ENCODE measurements around the gene NACC2.

NACC2 gene

GRCh38 chr9:136055715-136056545, 39.2 kb downstream of the NACC2 start:
- no peak for DNase-seq (ENCODE audit: low read depth)

GRCh38 chr9:136054798-136055714, 40.0 kb downstream of the NACC2 start:
- DNase-seq (ENCODE audit: low read depth) = no peak

DNA sequence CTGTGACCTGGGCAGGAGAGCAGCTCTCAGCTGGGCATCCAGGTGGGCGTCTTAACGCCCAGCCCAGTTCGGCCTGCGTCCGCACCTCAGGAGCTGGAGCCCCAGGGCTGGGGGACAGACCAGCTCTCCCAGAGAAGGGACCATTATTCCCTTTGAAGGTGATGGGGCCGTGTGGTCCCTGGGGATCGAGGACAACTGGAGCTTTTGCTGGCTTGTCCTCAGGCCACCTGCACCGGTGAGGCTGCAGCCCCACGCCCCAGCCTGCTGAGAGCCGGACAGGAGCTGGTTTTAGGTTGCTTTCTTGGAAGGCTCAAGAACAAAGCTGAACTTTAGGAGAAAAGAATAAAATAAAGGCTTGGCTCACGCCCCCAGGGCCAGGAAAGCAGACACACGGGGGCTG, 40.9 kb downstream of the NACC2 start:
- DNase-seq (ENCODE audit: low read depth) = no peak

- no peak for DNase-seq (ENCODE audit: low read depth)
Measured at GRCh38 chr9:136053757-136054142, 41.3 kb downstream of the NACC2 start.

- no peak for DNase-seq (ENCODE audit: low read depth)
Measured at GRCh38 chr9:136052991-136053756, 41.9 kb downstream of the NACC2 start.

GRCh38 chr9:136052472-136052880, 42.6 kb downstream of the NACC2 start:
- no peak for DNase-seq (ENCODE audit: low read depth)

- DNase-seq (ENCODE audit: low read depth) = no peak
Measured at GRCh38 chr9:136051837-136052471, 43.1 kb downstream of the NACC2 start.

DNA sequence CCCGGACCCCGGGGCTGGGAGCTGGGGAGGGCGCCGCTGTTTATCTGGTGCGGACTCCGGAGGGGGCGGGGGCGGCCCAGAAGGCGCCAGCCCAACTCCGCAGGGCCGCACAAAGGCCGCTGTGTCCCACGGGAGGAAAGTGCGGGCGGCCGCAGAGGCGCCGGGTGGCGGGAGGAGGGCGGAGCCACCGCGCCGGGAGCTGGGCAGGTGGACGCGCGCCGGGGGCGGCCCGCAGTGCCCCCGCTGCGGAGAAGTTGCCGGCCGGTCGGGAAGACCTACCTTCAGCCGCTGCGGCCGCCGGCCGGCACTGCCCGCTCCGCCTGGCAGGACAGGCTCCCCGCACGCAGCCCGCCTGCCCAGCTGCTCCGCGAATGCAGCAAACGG, 43.6 kb downstream of the NACC2 start:
- DNase-seq (ENCODE audit: low read depth) = no peak

DNA sequence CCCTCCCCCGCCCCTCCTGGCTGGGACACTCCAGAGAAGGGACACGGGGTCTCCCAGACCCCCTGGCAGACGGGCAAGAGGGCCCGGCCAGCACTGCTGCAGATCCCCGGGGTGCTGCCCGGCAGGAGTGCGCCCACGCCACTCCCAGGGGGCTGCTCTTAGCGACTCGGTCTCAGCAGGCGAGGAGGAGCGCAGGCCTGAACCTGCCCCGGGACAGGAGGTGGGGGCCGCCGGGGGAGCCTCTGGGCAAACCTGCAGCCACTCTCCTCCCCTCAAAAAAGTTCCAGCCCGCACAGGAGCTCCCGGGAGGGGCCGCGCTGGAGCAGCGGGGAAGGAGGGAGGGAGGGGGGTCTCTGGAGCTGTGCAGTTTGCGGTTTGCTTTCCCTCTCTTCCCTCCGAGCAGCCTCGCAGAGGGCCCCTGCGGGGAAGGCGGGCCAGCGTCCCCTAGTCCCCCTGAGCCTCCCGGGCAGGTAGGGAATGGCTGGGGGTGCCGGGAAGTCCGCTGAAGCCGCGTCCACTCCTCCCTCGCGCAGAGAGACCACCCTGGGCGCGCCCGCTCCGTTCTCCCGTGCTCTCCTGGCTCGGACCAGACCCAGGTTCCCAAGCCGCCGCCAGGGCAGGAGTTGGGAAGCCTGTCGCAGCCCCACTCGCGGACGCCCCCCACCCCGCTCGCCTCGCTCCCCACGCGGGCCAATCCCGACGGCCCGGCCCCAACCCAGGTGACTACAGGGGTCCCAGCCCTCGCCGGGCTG, 44.2 kb downstream of the NACC2 start:
- DNase-seq (ENCODE audit: low read depth) = no peak

GRCh38 chr9:136050266-136050700, 44.8 kb downstream of the NACC2 start:
- no peak for DNase-seq (ENCODE audit: low read depth)

GRCh38 chr9:136049491-136050265, 45.4 kb downstream of the NACC2 start:
- no peak for DNase-seq (ENCODE audit: low read depth)

- no peak for DNase-seq (ENCODE audit: low read depth)
Measured at GRCh38 chr9:136048560-136049411, 46.3 kb downstream of the NACC2 start.

GRCh38 chr9:136047775-136048559, 47.1 kb downstream of the NACC2 start:
- no peak for DNase-seq (ENCODE audit: low read depth)

DNA sequence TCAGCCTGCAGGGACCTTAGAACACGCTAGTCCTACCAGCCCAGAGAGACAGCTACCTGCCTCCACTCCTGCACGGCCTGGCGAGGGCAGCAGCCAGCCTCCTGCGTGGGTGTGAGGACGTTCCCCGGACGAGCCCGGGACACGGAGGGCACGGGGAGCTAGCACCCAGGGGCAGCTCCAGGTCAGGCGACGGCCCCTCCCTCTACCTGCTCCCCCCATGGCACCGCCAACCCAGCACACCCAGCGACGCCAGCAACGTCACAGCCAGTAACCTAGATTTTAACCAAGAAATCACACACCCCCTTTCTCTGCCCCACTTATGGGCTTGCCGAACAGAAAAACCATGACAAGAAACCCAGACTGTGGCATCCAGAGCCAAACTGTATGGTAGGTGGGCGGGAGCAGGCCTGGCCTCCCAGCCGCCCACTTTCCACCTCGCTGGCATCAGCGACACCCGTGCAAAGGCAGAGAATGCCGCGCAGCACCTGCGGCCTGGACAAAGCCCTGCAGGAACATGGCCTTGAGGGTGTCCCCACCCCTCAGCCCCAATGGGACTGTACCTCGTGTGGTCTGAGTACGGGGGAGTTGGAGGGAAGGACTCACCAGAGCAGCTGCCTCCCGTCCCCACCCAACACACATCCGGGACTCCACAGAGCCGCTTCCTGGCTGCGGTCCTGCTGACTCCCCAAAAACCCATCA, 47.9 kb downstream of the NACC2 start:
- peak; percentile 54 for DNase-seq (ENCODE audit: low read depth)

GRCh38 chr9:136046554-136046920, 48.6 kb downstream of the NACC2 start:
- no peak for DNase-seq (ENCODE audit: low read depth)

DNA sequence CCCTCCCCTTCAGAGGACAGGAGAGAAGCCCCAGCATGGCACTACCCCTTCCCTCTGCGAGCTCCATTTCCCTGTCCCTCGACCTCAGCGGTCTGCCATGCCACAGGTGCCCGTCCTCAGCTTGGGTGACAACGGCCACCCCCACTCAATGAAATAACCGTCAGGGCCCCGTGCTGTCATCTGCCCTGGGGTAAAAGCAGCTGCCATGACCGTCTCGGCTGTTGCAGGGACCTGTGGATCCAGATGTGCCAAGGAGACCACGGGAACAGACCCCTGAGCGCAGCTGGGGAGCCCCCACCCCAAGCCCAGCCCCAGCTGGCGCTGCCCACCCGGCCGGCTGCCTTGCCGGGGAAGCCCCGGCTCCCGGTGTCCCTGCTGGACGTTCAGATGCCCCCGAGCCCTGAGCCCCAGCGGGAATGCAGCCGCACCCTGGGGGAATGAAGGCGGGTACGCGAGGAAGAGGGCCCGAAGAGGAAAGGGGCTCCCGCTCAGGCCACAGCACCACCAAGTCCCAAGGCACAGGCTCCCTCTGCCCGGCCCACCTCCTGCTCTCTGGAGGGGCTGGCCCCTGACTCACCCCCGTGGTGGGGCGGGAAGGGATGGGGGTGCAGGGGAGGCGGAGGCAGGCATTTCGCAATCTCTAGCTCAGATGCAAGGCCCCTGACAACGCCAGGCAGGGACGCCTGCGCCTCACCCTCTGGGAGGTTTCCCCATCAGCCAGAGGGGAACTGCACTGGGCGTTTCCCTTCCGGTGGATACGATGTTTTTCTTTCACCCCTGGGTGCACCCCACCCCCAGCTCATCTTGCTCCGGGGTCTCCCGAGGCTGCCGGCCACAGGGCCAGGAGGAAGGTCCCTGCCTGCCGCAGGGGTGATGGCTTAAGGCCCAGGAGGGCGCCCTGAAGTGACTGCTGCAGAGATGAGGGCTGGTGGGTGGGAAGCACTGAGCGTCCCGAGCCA, 49.2 kb downstream of the NACC2 start:
- peak; percentile 62 for DNase-seq (ENCODE audit: low read depth)

Measured in CMK (cell line).